Small intestine (tissue), 7 donors: ENCODE data around the gene POMC. TPM values are rescaled to one million over a fixed set of nuclear protein-coding genes. Genes with fewer than 3 reads are reported as not detected.
"Not testable (repeated sequence)": the region's sequence is repeated elsewhere in the genome, so short reads cannot be mapped to it uniquely, and the experiment has no call there.

Experiments used
- DNase-seq, 2 donors: peaks; one replicate each; pipeline versions ENCODE4 v3.0.0 to v3.0.0-alpha.2; 2013
- FAIRE-seq: peaks from 2 replicates; lab custom pipeline; 2012; peaks lifted over from hg19 to GRCh38; lab: Jason Lieb, UNC
- H3K27ac ChIP-seq, 3 donors: one replicate each; pipeline ENCODE4 v1.5.1; 2013; ENCODE audit warnings: low read length in 2 of 3, mild to moderate bottlenecking in 2 of 3, control low read depth in 1 of 3, inconsistent platforms in 1 of 3, low read depth in 1 of 3, moderate library complexity in 1 of 3
- H3K27me3 ChIP-seq, 3 donors: one replicate each; pipeline ENCODE4 v1.6.1; 2013; ENCODE audit warnings: low read length in 3 of 3, inconsistent platforms in 1 of 3; ENCODE audit not compliant: control insufficient read depth in 3 of 3, insufficient read depth in 3 of 3
- H3K36me3 ChIP-seq, 3 donors: one replicate each; pipeline ENCODE4 v1.6.1; 2013; ENCODE audit warnings: low read length in 3 of 3, inconsistent platforms in 1 of 3, low read depth in 1 of 3, mild to moderate bottlenecking in 1 of 3, moderate library complexity in 1 of 3; ENCODE audit not compliant: control insufficient read depth in 3 of 3, insufficient read depth in 2 of 3
- H3K4me1 ChIP-seq, 3 donors: one replicate each; pipeline ENCODE4 v1.6.1; 2013; ENCODE audit warnings: low read length in 2 of 3, inconsistent platforms in 1 of 3, low read depth in 1 of 3, mild to moderate bottlenecking in 1 of 3, moderate library complexity in 1 of 3; ENCODE audit not compliant: control insufficient read depth in 3 of 3, insufficient read depth in 2 of 3
- H3K4me3 ChIP-seq, 3 donors: one replicate each; pipeline ENCODE4 v1.5.1; 2013; ENCODE audit warnings: low read length in 3 of 3, control low read depth in 1 of 3, inconsistent platforms in 1 of 3, low read depth in 1 of 3, mild to moderate bottlenecking in 1 of 3, moderate library complexity in 1 of 3
- H3K9me3 ChIP-seq, 2 donors: one replicate each; pipeline ENCODE4 v1.6.1; 2013; ENCODE audit warnings: low read depth in 1 of 2, low read length in 1 of 2; ENCODE audit not compliant: control insufficient read depth in 2 of 2, insufficient read depth in 1 of 2
- WGBS, 3 donors: extraction: QIAGEN DNeasy Blood & Tissue Kit; methylation state at CpG; one replicate each; pipeline ENCODE4 v1.1.7; 2013; 5-methylcytosine and 5-hydroxymethylcytosine counted together
- polyA plus RNA-seq, 4 donors: library from polyadenylated mRNA; stranded (reverse) in 3 of 4; unstranded in 1 of 4; fragments of 200-250 nt in 3 of 4; fragments of 120-200 nt in 1 of 4; gene quantifications; one replicate each; pipeline versions ENCODE4 v1.2.1 to v1.2.3, GENCODE V29; 2013
- donor health status: healthy with polysubstance abuse.
- donor health status: control.
- donor health status: control.
- donor health status: Bipolar disorder and iron deficiency.
- donor health status: healthy.

Gene POMC
- polyA plus RNA-seq, 4 donors, result 0.67 to 3.7 (median 1.9) TPM

DNA sequence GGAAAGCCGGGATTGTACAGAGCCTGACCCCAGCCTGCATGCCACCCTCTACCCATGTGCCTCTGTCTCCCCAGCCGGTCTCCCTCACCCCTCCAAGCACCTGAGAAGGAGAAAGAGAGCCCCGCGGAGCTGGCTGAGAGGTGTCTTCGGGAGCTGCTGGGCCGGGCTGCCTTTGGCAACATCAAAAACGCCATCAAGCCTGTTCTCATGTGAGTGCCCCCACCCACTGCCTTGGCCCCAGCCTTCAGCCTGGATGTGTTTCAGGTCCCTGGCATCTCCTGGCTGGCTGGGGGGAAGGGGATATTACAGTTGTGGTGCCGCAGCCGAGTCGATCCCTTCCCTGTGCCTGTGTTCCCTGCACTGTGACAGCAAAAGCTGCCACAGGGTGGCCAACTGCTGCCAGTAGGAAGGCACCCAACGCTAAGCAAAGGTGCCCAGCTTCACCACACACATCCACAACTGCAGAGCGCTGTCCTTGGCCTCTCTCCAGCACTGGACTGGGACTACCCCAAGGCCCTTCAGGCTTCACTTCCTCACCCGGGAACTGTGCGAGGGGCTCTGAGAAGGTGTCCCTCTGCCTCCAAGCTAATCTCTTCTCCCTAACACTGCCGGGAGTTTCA lies 38.4 kb downstream of the POMC start:
- peaks cover 0 to 7% (median 0%) of the 10 kb centered on the region in 3 donors for H3K36me3 ChIP-seq
- DNase-seq (peak in 1 of 2 donors; percentile 7), FAIRE-seq (no peak)
- H3K27me3 ChIP-seq, result peaks cover 0 to 5% (median 0%) of the 10 kb centered on the region in 3 donors
- WGBS, 3 donors, result 81 to 89% (median 81%) methylated on average over 15 of the region's 15 CpGs
- peaks cover 0 to 20% (median 0%) of the 10 kb centered on the region in 3 donors for H3K4me1 ChIP-seq
- H3K9me3 ChIP-seq, result no peaks in the 10 kb centered on the region
- H3K4me3 ChIP-seq, result no peak overlapping the region
- no peak overlapping the region for H3K27ac ChIP-seq

DNA sequence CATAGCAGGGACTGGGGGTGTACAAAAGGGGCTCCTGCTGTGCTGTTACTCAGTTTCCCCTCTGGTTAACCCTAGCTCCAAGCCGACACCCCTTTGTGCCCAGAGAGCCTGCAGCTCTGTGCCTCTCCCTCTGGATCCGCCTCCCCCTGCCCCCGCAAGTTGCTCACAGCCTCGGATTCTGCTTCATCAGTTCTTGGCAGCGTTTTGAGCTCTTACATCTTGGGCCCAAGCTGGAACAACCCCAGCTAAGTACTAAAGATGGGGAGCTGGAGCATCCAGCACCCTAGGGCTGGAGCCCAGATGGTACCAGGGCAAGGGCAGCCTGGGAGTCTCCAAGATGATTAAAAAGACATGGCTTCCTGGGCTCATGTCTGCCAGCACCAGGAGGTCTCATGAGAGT lies 40.7 kb downstream of the POMC start:
- Histone ChIP-seq H3K4me3 (no peak overlapping the region), H3K9me3 (no peaks in the 10 kb centered on the region), H3K4me1 (peaks cover 0 to 11% (median 0%) of the 10 kb centered on the region in 3 donors), H3K27ac (no peak overlapping the region), H3K36me3 (no peaks in the 10 kb centered on the region), H3K27me3 (no peaks in the 10 kb centered on the region)
- FAIRE-seq, result no peak
- 72 to 81% (median 79%) methylated on average over 5 of the region's 5 CpGs for WGBS, 3 donors
- DNase-seq, result no peak

DNA sequence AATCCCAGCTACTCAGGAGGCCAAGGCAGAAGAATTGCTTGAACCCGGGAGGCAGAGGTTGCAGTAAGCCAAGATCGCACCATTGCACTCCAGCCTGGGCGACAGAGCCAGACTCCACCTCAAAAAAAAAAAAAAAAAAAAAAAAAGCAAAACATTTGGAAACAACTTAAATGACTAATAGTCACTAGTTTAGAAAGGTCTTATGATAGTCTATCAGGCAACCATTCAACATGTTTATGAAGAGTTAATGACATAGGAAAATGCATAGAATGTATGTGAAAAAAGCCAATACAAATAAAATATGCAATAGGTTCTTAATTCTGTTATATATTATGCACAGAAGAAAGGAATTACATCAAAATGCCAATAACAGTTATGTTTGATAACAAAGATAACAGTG lies 41.3 kb downstream of the POMC start:
- not testable (repeated sequence) for H3K27me3 ChIP-seq, H3K9me3 ChIP-seq, H3K4me3 ChIP-seq, H3K36me3 ChIP-seq, H3K4me1 ChIP-seq, H3K27ac ChIP-seq, DNase-seq, FAIRE-seq
- WGBS, 3 donors, result 86 to 95% (median 92%) methylated on average over 2 to 3 of the region's 3 CpGs

GRCh38 chr2:25125976-25126375 lies 42.4 kb downstream of the POMC start:
- Histone ChIP-seq H3K9me3 (no peaks in the 10 kb centered on the region), H3K4me3 (no peak overlapping the region), H3K36me3 (no peaks in the 10 kb centered on the region), H3K4me1 (peaks cover 0 to 2% (median 0%) of the 10 kb centered on the region in 3 donors), H3K27ac (no peak overlapping the region), H3K27me3 (no peaks in the 10 kb centered on the region)
- FAIRE-seq (no peak), DNase-seq (no peak)
- WGBS, 3 donors, result 78 to 84% (median 82%) methylated on average over 4 of the region's 4 CpGs

GRCh38 chr2:25125189-25125588 lies 43.2 kb downstream of the POMC start:
- Histone ChIP-seq H3K9me3 (no peaks in the 10 kb centered on the region), H3K36me3 (no peaks in the 10 kb centered on the region), H3K27ac (no peak overlapping the region), H3K4me3 (no peak overlapping the region), H3K4me1 (no peaks in the 10 kb centered on the region), H3K27me3 (no peaks in the 10 kb centered on the region)
- no peak for FAIRE-seq
- no peak for DNase-seq
- 80 to 89% (median 82%) methylated on average over 7 of the region's 7 CpGs for whole genome bisulfite sequencing, 3 donors

- Histone ChIP-seq H3K9me3 (no peaks in the 10 kb centered on the region), H3K27ac (no peak overlapping the region)
- no peak for FAIRE-seq
These were observed 44.7 kb downstream of the POMC start for GRCh38 chr2:25123682-25124081.

DNA sequence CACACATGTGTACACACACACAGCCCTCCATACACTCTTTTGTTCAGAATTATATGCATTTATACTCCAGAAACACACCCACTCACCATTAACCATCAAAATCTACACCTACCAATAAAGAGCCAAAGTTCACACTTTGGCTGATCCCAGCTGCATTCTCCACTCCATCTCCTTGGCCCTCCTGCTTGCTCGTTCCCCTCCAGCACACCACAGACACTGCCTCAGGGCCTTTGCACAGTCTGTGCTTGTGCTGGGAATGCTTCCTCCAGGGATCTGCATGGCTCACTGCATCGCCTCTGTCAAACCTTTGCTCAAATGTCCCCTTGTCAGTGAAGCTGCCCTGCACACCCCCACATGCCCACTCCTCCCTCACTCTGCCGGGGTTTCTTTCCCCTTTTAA lies 46.0 kb downstream of the POMC start:
- FAIRE-seq (no peak), DNase-seq (no peak)
- Histone ChIP-seq H3K27ac (no peak overlapping the region), H3K4me3 (no peak overlapping the region), H3K9me3 (no peaks in the 10 kb centered on the region), H3K4me1 (no peaks in the 10 kb centered on the region), H3K36me3 (no peaks in the 10 kb centered on the region), H3K27me3 (no peaks in the 10 kb centered on the region)
- 81 to 90% (median 90%) methylated on average over 3 of the region's 3 CpGs for WGBS, 3 donors

More at GRCh38 chr2:25123682-25124081, 44.7 kb downstream of the POMC start:
- Histone ChIP-seq H3K4me3 (no peak overlapping the region), H3K27me3 (no peaks in the 10 kb centered on the region), H3K4me1 (no peaks in the 10 kb centered on the region), H3K36me3 (no peaks in the 10 kb centered on the region)
- 72 to 91% (median 84%) methylated on average over 5 of the region's 5 CpGs for WGBS, 3 donors
- no peak for DNase-seq

GRCh38 chr2:25119263-25119662 lies 49.1 kb downstream of the POMC start:
- DNase-seq, result no peak
- FAIRE-seq, result no peak
- no peaks in the 10 kb centered on the region for H3K27me3 ChIP-seq
- 89% methylated on average over 11 of the region's 11 CpGs for WGBS, 3 donors
- no peak overlapping the region for H3K4me3 ChIP-seq
- H3K36me3 ChIP-seq, result no peaks in the 10 kb centered on the region
- H3K27ac ChIP-seq, result no peak overlapping the region
- no peaks in the 10 kb centered on the region for H3K9me3 ChIP-seq
- no peaks in the 10 kb centered on the region for H3K4me1 ChIP-seq

DNA sequence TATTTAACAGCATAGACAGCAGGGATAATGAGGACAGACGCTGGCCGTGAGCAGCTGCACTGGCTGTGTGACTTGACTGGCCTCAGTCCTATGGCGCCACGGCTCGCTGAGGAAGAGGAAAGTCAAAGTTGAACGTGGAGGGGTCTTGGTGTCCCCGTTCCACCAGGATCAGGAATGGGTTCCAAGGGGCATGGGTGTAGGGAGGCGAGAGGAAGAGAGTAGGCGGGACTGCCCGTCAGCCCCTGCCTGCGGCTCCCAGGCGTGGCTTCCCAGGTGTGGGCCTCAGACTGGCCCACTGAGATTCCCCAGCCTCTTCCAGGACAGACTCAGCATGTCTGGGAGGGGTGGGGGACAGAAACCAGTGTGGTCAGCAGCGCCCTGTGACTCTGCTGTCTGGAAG lies 51.4 kb downstream of the POMC start:
- H3K27ac ChIP-seq, result no peak overlapping the region
- WGBS, 3 donors, result 86 to 92% (median 91%) methylated on average over 13 of the region's 13 CpGs
- DNase-seq (no peak), FAIRE-seq (no peak)
- H3K4me1 ChIP-seq, result no peaks in the 10 kb centered on the region
- no peaks in the 10 kb centered on the region for H3K36me3 ChIP-seq
- no peaks in the 10 kb centered on the region for H3K27me3 ChIP-seq
- no peak overlapping the region for H3K4me3 ChIP-seq
- H3K9me3 ChIP-seq, result no peaks in the 10 kb centered on the region
